AG08396 (cell line): ENCODE data around the gene ITIH2.
"Not testable (repeated sequence)": the region's sequence is repeated elsewhere in the genome, so short reads cannot be mapped to it uniquely, and the experiment has no call there.

ENCODE experiments used
- DNase-seq: peaks from one replicate; pipeline ENCODE4 v3.0.0; 2012; ENCODE audit warnings: low spot score, mixed read lengths

Gene ITIH2

DNA sequence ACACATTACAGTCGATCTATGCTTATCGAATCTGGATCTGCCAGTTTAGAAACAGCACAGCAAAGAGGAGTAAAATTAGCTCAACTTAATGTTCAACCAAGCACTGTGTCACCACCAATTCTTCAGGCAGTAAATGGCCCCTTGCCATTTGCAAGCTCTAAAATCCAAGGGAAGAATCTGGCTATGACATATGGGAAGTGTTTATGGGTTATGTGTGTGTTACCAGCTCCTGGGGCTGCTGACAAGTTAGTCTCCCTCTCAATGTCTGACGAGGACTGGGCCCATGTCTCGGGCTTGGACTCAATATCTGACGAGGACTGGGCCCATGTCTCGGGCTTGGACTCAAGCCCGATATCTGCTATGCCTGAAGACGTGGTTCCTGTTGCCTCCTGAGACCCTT lies 5.7 kb upstream of the ITIH2 start:
- no peak for DNase-seq

GRCh38 chr10:7700577-7701125 lies 2.5 kb upstream of the ITIH2 start:
- no peak for DNase-seq

DNA sequence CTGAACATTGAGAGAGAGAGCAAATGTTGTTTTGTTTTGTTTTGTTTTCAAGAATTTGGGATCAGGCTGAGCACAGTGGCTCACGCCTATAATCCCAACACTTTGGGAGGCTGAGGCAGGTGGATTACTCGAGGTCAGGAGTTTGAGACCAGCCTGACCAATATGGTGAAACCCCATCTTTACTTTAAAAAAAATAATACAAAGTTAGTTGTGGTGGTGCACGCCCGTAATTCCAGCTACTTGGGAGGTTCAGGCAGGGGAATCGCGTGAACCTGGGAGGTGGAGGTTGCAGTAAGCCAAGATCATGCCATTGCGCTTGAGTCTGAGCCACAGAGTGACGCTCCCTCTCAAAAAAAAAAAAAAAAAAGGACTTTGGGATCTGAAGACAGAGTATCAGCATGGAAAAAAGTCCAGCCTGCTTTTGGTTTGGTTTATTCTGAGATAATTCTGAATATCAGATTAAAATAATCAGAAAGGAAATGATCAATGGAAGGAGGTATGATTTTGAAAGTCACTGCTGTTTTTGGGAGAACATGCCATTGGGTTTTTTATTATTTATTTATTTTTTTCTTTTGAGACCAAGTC lies 1.9 kb upstream of the ITIH2 start:
- no peak for DNase-seq

GRCh38 chr10:7702288-7702812 lies 766 bp upstream of the ITIH2 start:
- DNase-seq, result no peak

DNA sequence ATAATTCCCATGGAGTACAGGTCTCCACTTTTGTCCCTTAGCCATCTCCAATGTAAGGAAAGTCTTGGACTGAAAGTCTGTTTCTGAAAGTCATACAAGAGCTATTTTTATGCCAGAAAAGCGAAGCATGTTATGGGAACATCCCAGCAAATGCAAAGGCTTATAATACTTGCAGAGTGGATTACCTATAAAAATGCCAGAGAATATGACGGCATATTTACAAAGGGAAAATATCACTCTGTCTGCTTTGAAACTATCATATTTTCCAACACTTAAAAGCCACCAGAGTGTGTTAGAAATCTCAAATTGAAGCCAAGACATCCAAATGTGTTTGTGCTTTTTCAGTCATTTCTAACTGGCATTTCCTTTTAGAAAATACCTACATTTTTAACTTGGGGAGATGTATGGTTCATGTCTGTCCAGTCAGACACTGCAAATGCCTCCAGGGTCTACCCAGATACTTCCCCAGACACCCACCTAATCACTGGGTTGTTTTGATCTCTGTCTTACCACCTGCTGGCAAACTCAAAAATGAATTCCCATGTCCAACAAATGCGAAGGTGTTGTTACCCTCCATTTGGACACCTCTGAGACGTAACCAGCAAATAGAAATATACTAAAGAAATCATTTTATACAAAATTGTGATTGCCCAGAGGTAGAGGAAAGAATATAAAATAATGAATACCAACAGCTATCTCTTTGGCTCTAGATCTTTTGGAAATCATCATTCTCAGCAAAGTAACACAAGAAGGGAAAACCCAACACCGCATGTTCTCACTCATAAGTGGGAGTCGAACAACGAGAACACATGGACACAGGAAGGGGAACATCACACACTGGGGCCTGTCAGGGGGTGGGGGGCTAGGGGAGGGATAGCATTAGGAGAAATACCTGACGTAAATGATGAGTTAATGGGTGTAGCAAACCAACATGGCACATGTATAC lies 1.2 kb downstream of the ITIH2 start:
- DNase-seq, result no peak

GRCh38 chr10:7705341-7705740 lies 2.2 kb downstream of the ITIH2 start:
- no peak for DNase-seq

GRCh38 chr10:7706534-7707073 lies 3.5 kb downstream of the ITIH2 start:
- DNase-seq, result no peak

DNA sequence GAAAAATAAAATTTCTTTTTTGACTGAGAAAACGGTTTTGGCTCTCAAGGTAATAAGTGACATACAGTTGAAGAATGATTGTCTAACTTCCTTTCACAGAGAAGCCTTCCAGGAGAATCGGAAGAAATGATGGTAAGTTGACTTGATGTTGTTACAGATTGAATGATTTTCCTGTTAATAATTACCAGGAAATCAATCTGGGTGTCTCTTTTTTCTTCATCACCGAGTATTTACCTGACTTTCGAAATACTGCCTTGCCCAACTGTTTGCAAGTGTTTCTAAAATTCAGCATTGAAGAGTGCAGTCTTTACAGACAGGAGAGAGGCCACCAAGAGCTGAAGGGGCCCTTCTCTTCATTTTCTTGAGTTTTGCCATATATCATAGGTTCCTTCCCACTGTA lies 4.0 kb downstream of the ITIH2 start:
- DNase-seq, result no peak

- no peak for DNase-seq
Observed at GRCh38 chr10:7707858-7708622, 4.9 kb downstream of the ITIH2 start.

- DNase-seq, result no peak
Observed at GRCh38 chr10:7708832-7709231, 5.7 kb downstream of the ITIH2 start.

- DNase-seq, result no peak
Observed at GRCh38 chr10:7710446-7710845, 7.3 kb downstream of the ITIH2 start.

- DNase-seq, result not testable (repeated sequence)
Observed at GRCh38 chr10:7711075-7711474, 8.0 kb downstream of the ITIH2 start.

DNA sequence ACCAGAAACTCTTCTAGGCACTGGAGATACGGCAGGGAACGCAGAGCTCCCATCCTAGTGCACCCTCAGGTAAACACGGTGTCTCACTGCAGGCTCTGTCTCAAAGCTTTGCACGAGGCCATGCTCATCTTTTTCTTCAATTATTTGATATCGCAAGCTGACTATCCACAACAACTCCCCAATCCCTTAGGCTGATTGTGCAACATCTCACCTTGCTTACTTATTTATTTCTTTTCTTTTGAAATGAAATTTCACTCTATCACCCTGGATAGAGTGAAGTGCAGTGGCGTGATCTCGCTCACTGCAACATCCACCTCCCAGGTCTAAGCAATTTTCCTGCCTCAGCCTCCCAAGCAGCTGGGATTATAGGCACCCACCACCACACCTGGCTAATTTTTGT lies 12.4 kb downstream of the ITIH2 start:
- no peak for DNase-seq

DNA sequence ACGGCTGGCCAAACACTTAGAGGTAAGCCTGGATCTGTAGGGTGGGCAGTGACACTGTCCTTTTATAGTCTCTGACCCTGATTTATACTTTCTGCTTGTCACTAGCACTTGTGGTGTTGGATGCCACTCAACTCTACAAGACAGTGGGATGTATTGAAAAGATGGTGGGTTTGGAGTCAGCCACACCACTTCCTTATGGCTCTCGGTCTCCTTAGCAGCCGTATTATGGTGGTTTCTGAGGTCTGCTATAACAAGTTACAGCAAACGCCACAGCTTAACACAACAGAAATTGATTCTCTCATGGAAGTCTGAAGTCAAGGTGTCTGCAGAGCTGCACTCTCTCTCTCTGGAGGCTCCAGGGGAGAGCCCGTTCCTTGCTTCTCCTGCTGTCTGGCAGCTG lies 14.7 kb downstream of the ITIH2 start:
- no peak for DNase-seq

DNA sequence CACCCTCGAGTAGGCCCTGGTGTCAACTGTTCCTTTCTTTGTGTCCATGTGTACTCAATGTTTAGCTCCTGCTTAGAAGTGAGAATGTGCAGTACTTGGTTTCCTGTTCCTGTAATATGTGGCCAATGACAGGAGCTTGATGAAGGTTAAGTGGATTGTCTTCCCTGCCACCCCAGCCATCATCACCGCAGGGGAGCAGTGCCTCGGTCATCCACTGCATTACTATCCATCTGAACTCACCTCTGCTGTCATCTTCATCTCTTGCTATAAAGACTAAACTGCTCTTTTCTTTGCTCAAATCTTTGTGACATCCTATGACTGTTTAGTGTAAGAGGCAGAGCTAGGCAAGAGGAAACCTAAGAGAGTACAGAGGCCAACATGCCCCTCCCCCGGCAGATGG lies 15.6 kb downstream of the ITIH2 start:
- DNase-seq, result no peak

DNA sequence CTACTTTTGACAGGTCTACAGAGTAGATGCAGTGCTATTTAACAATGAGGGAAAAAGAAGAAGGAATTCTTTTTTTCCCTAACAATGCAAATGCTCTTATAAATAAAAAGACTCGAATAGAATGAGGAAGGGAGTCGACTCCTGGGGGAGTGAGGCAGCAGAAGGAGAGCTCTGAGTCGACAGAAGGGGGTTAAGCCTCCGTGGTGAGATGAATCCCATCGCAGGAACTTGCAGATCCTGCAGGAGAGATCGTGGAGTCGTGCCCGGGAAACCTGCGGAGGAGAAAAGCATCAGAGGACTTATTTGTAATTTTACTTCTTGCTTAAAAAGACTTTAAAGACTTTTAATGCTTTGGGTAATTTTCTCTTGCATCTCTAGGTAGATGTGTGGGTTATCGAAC lies 17.4 kb downstream of the ITIH2 start:
- DNase-seq, result no peak

DNA sequence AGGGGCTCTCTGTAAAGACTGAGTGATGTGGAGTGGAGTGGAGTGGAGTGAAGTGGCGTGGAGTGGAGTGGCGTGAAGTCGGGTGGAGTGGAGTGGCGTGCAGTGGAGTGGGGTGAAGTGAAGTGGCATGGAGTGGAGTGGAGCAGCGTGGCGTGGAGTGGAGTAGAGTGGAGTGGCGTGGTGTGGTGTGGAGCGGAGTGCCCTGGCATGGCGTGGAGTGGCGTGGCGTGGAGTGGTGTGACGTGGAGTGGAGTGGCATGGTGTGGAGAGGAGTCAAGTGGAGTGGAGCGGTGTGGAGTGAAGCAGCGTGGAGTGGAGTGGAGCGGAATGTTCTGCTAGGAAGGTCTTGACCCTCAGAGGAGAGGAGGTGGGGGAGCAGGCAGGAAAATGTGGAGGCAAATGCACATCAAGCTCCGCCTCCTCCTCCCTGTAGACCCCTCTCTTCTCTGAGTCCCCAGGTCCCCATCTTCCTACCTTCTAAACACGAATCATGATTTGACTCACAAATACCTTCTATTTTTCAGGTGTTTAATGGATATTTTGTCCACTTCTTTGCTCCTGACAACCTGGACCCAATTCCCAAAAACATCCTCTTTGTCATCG lies 19.9 kb downstream of the ITIH2 start:
- no peak for DNase-seq

GRCh38 chr10:7734821-7735220 lies 31.7 kb downstream of the ITIH2 start:
- no peak for DNase-seq

GRCh38 chr10:7738536-7739407 lies 35.7 kb downstream of the ITIH2 start:
- DNase-seq, result no peak

- DNase-seq, result no peak
Observed at GRCh38 chr10:7744307-7744706, 41.2 kb downstream of the ITIH2 start.

DNA sequence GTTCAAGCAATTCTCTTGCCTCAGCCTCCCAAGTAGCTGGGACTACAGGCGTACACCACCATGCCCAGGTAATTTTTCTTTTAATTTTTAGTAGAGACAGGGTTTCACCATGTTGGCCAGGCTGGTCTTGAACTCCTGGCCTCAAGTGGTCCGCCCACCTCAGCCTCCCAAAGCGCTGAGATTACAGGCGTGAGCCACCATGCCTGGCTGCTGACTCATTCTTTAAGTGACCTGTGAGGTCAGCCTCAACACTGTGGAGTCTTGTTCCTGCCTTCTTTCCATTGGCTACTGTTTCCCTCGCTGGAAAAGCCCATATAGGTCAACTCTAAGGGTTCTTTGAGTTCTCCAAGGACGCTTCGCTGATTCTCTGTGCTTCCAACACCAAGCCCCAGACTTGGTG lies 45.5 kb downstream of the ITIH2 start:
- not testable (repeated sequence) for DNase-seq
